Transverse colon (tissue), 4 donors: ENCODE data around the gene INSRR. TPM values are rescaled to one million over a fixed set of nuclear protein-coding genes. Genes with fewer than 3 reads are reported as not detected.

ENCODE experiments used
- DNase-seq: peaks from one replicate; pipeline ENCODE4 v3.0.0-alpha.2; 2019
- H3K27ac ChIP-seq, 4 donors: fragments of 200-600 bp; sonication (generic); 2 replicates each; pipeline ENCODE4 v1.5.1; 2016 to 2018; ENCODE audit warnings: inconsistent platforms in 4 of 4
- H3K27me3 ChIP-seq: fragments of 200-600 bp; sonication (generic); 2 replicates; pipeline ENCODE4 v1.5.1; 2017; ENCODE audit warnings: inconsistent platforms
- H3K36me3 ChIP-seq, 4 donors: fragments of 200-600 bp; sonication (generic); 2 replicates each; pipeline ENCODE4 v1.5.1; 2017 to 2019; ENCODE audit warnings: inconsistent platforms in 4 of 4
- H3K4me1 ChIP-seq, 4 donors: fragments of 200-600 bp; sonication (generic); 2 replicates each; pipeline ENCODE4 v1.5.1; 2017 to 2020; ENCODE audit warnings: inconsistent platforms in 4 of 4
- H3K4me3 ChIP-seq, 4 donors: fragments of 200-600 bp; sonication (generic); 1 replicate in 1 of 4; 2 replicates in 3 of 4; pipeline versions ENCODE4 v1.5.1 to v1.6.1; 2017 to 2019; ENCODE audit warnings: inconsistent platforms in 4 of 4
- H3K9me3 ChIP-seq, 2 donors: fragments of 200-600 bp; sonication (generic); 2 replicates each; pipeline ENCODE4 v1.5.1; 2017 to 2019; ENCODE audit warnings: inconsistent platforms in 2 of 2
- CTCF ChIP-seq, 5 experiments: fragments of 200-600 bp in 3 of 5; fragments of 450-650 bp in 2 of 5; sonication (generic) in 3 of 5; IDR thresholded peaks; 1 replicate in 2 of 5; 2 replicates in 3 of 5; pipeline ENCODE4 v1.5.1; 2016 to 2017; ENCODE audit warnings: antibody characterized with exemption in 5 of 5, inconsistent platforms in 3 of 5, mild to moderate bottlenecking in 2 of 5, moderate library complexity in 1 of 5
- EP300 ChIP-seq: sonication (generic); formaldehyde crosslinking; IDR thresholded peaks from one replicate; pipeline ENCODE4 v1.6.1; 2017; ENCODE audit warnings: antibody characterized with exemption, low read depth
- POLR2A ChIP-seq: fragments of 450-650 bp; IDR thresholded peaks from one replicate; pipeline ENCODE4 v1.6.1; 2016; ENCODE audit warnings: antibody characterized with exemption, mild to moderate bottlenecking, moderate library complexity
- POLR2AphosphoS5 ChIP-seq, 3 donors: sonication (generic); formaldehyde crosslinking; IDR thresholded peaks; one replicate each; pipeline ENCODE4 v1.6.1; 2016; ENCODE audit warnings: antibody characterized with exemption in 3 of 3
- WGBS, 2 donors: methylation state at CpG; one replicate each; pipeline ENCODE4 v1.1.5; 2018; ENCODE audit warnings: low coverage in 1 of 2; 5-methylcytosine and 5-hydroxymethylcytosine counted together
- in situ Hi-C, 4 donors: fragments of 200-750 bp; cut with MboI; loops; one replicate each; pipeline versions ENCODE4 v1.15.0 to v1.15.1; 2017; ENCODE audit warnings: low sequenced_read_pairs in 3 of 4, low pct_ligation_motif_present in 1 of 4, low pct_unique_long_range_greater_than_20kb in 1 of 4
- intact Hi-C: fragments of 100-400 bp; cut with DNase I; formaldehyde crosslinking; loops from one replicate; pipeline ENCODE4 v1.15.1; 2023; ENCODE audit warnings: low total_unique reads
- total RNA-seq, 4 donors: library from RNA; depleted of rRNA; stranded (reverse); fragments of >200 nt; gene quantifications; one replicate each; pipeline ENCODE4 v1.1.0, GENCODE V29; 2016

The INSRR gene
- total RNA-seq, 4 donors from 2014 or later = not detected

GRCh38 chr1:156813750-156814570 lies 45.0 kb downstream of the INSRR start:
- Histone ChIP-seq H3K36me3 (no peaks in the 10 kb centered on the region), H3K9me3 (no peaks in the 10 kb centered on the region), H3K27me3 (no peaks in the 10 kb centered on the region), H3K4me1 (peaks cover 6 to 22% (median 13%) of the 10 kb centered on the region in 4 donors), H3K27ac (peak overlapping the region; percentile 63 to 79 (median 76)), H3K4me3 (peak overlapping the region; percentile 4 to 53 (median 26))
- TF ChIP-seq EP300 (no peak), CTCF (IDR thresholded peaks at IDR 0.05) (peak; percentile 55 to 83 (median 65)), POLR2A (peak; percentile 21), POLR2AphosphoS5 (IDR thresholded peaks at IDR 0.05) (peak in 1 of 3 donors; percentile 42)
- intact Hi-C loops (no loop called here), in situ Hi-C loops (no loop called here)
- peak; percentile 82 for DNase-seq
- 13% methylated on average over 37 of the region's 60 CpGs; no CpG with 5 or more reads in 1 of the 2 donors for WGBS, 2 donors

- Histone ChIP-seq H3K27me3 (no peaks in the 10 kb centered on the region), H3K36me3 (no peaks in the 10 kb centered on the region), H3K9me3 (no peaks in the 10 kb centered on the region), H3K4me3 (peak overlapping the region in 3 of 4 donors; percentile 14 to 53 (median 38)), H3K27ac (peak overlapping the region; percentile 63 to 79 (median 76)), H3K4me1 (peaks cover 6 to 22% (median 13%) of the 10 kb centered on the region in 4 donors)
- in situ Hi-C loops (no loop called here), intact Hi-C loops (no loop called here)
- no peak for DNase-seq
- WGBS, 2 donors = 41% methylated on average over 7 to 10 of the region's 10 CpGs
- TF ChIP-seq POLR2A (no peak), EP300 (no peak), POLR2AphosphoS5 (IDR thresholded peaks at IDR 0.05) (no peak), CTCF (IDR thresholded peaks at IDR 0.05) (no peak)
Observed at GRCh38 chr1:156813298-156813697, 45.6 kb downstream of the INSRR start.

GRCh38 chr1:156812293-156812990 lies 46.5 kb downstream of the INSRR start:
- in situ Hi-C loops = no loop called here
- no peak for DNase-seq
- TF ChIP-seq POLR2AphosphoS5 (IDR thresholded peaks at IDR 0.05) (no peak), EP300 (no peak), POLR2A (no peak), CTCF (IDR thresholded peaks at IDR 0.05) (no peak)
- Histone ChIP-seq H3K27ac (no peak overlapping the region), H3K9me3 (no peaks in the 10 kb centered on the region), H3K36me3 (no peaks in the 10 kb centered on the region), H3K4me3 (no peak overlapping the region), H3K4me1 (peaks cover 6 to 22% (median 13%) of the 10 kb centered on the region in 4 donors), H3K27me3 (no peaks in the 10 kb centered on the region)
- intact Hi-C loops = no loop called here
- WGBS, 2 donors = 95 to 98% methylated on average over 8 to 10 of the region's 10 CpGs

DNA sequence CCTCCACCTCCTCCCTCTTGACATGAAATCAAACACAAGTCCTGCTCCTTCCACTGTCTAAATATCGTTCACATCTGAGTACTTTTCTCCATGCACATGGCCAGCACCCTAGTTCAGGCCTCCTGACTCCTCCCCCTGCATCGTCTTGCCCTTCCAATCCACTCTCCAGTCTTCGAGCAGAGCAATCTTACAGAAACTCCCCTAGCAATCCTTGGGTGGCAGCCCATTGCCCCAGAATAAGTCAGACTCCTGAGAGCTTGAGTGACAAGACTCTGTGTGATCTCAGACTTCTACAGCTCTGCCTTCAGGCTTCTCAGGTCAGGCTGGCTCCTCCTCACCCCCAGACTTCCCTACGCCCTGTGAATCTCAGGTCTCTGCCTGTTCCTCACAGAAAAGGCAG lies 47.7 kb downstream of the INSRR start:
- Histone ChIP-seq H3K4me1 (peaks cover 9 to 28% (median 14%) of the 10 kb centered on the region in 4 donors), H3K9me3 (no peaks in the 10 kb centered on the region), H3K36me3 (no peaks in the 10 kb centered on the region), H3K4me3 (no peak overlapping the region), H3K27ac (no peak overlapping the region), H3K27me3 (no peaks in the 10 kb centered on the region)
- TF ChIP-seq POLR2A = no peak
- no peak for TF ChIP-seq POLR2AphosphoS5 (IDR thresholded peaks at IDR 0.05)
- no peak for TF ChIP-seq EP300
- TF ChIP-seq CTCF (IDR thresholded peaks at IDR 0.05) = no peak
- 53 to 64% methylated on average over 2 to 4 of the region's 4 CpGs for WGBS, 2 donors
- in situ Hi-C loops = no loop called here
- no peak for DNase-seq
- intact Hi-C loops = no loop called here
